Lung (tissue), 12 donors: ENCODE measurements around the gene CEP70. TPM values are rescaled to one million over a fixed set of nuclear protein-coding genes. Genes with fewer than 3 reads are reported as not detected.

Experiments used
- ATAC-seq: fragments of 200-7000 bp; cut with Tn5 transposase; one replicate; pipeline ENCODE4 v1.9.1; 2020; ENCODE audit warnings: moderate number of reproducible peaks; ENCODE audit not compliant: insufficient read depth, low FRiP score
- DNase-seq, 3 donors: peaks; one replicate each; pipeline ENCODE4 v3.0.0-alpha.2; 2013 to 2017
- H3K27ac ChIP-seq, 2 donors: one replicate each; pipeline ENCODE4 v1.5.1; 2013; ENCODE audit warnings: mild to moderate bottlenecking in 2 of 2, moderate library complexity in 2 of 2, control low read depth in 1 of 2, inconsistent platforms in 1 of 2, low read depth in 1 of 2, low read length in 1 of 2
- H3K27me3 ChIP-seq, 3 donors: one replicate each; pipeline ENCODE4 v1.5.1; 2013; ENCODE audit warnings: low read length in 2 of 3; ENCODE audit not compliant: control insufficient read depth in 3 of 3, insufficient read depth in 3 of 3
- H3K36me3 ChIP-seq, 4 donors: one replicate each; pipeline ENCODE4 v1.5.1; 2013; ENCODE audit warnings: low read length in 4 of 4, mild to moderate bottlenecking in 1 of 4, moderate library complexity in 1 of 4; ENCODE audit not compliant: control insufficient read depth in 4 of 4, insufficient read depth in 4 of 4
- H3K4me1 ChIP-seq, 5 donors: one replicate each; pipeline ENCODE4 v1.5.1; 2013; ENCODE audit warnings: low read length in 5 of 5, mild to moderate bottlenecking in 2 of 5, moderate library complexity in 1 of 5; ENCODE audit not compliant: control insufficient read depth in 5 of 5, insufficient read depth in 5 of 5
- H3K4me3 ChIP-seq: one replicate; pipeline ENCODE4 v1.5.1; 2013; ENCODE audit warnings: mild to moderate bottlenecking, control low read depth, moderate library complexity
- H3K9ac ChIP-seq, 2 donors: one replicate each; pipeline ENCODE4 v1.5.1; 2013; ENCODE audit warnings: low read length in 2 of 2, control low read depth in 1 of 2; ENCODE audit not compliant: insufficient read depth in 1 of 2
- H3K9me3 ChIP-seq, 4 donors: one replicate each; pipeline ENCODE4 v1.5.1; 2013; ENCODE audit warnings: low read length in 3 of 4, mild to moderate bottlenecking in 1 of 4, moderate library complexity in 1 of 4; ENCODE audit not compliant: control insufficient read depth in 4 of 4, insufficient read depth in 3 of 4
- WGBS, 2 donors: extraction: QIAGEN DNeasy Blood & Tissue Kit; methylation state at CpG; one replicate each; pipeline ENCODE4 v1.1.7; 2013; 5-methylcytosine and 5-hydroxymethylcytosine counted together
- polyA plus RNA-seq, 2 donors: library from polyadenylated mRNA; stranded (reverse); fragments of 200-250 nt; gene quantifications; one replicate each; pipeline ENCODE4 v1.2.1, GENCODE V29; 2013
- total RNA-seq, 2 donors: library from RNA; depleted of rRNA in 1 of 2; stranded (reverse); fragments of >200 nt in 1 of 2; gene quantifications; one replicate each; pipeline ENCODE4 v1.2.1, GENCODE V29; 2014 to 2021
- TF ChIP-seq, protein P1 (sequence below): IDR thresholded peaks from 2 replicates; pipeline ENCODE4 v1.5.1; 2012; ENCODE audit warnings: mild to moderate bottlenecking; ENCODE audit errors: control extremely low read depth, extremely low read depth
- donor health status: control.
- donor health status: control.
- donor health status: Bipolar disorder and iron deficiency.
- donor health status: healthy.
- donor health status: DM: yes; HTN: yes; CAD: no.

The CEP70 gene
- total and polyA plus RNA-seq, 4 donors: 19.5 to 137 (median 32.5) TPM

DNA sequence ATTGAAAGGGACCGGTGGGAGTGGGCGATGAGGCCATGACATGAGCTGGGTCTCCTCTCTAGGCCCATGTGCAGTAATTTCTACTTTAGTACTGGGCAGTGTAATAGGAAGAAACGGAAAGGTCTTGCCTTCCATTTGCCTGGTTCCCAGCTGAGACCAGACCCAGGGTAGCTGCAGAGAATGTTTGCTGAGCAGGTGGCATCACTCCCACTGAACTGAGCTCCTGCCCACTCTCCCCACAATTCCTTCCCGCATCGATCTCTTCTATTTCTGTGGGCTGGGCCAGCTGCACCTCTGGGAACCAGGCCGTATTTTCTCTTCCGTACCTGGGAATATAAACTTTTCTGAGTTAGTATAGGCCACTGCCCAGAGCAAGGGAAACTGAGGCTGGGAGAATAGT is 143.9 kb downstream of the CEP70 start:
- WGBS, 2 donors: 95 to 97% methylated on average over 7 of the region's 7 CpGs
- DNase-seq (no peak), ATAC-seq (no peak)
- Histone ChIP-seq H3K27ac (no peak overlapping the region), H3K9me3 (no peaks in the 10 kb centered on the region), H3K4me3 (no peak overlapping the region), H3K9ac (no peak overlapping the region), H3K27me3 (no peaks in the 10 kb centered on the region), H3K36me3 (no peaks in the 10 kb centered on the region), H3K4me1 (peaks cover 0 to 2% (median 0%) of the 10 kb centered on the region in 5 donors)
- TF ChIP-seq, protein P1, sequence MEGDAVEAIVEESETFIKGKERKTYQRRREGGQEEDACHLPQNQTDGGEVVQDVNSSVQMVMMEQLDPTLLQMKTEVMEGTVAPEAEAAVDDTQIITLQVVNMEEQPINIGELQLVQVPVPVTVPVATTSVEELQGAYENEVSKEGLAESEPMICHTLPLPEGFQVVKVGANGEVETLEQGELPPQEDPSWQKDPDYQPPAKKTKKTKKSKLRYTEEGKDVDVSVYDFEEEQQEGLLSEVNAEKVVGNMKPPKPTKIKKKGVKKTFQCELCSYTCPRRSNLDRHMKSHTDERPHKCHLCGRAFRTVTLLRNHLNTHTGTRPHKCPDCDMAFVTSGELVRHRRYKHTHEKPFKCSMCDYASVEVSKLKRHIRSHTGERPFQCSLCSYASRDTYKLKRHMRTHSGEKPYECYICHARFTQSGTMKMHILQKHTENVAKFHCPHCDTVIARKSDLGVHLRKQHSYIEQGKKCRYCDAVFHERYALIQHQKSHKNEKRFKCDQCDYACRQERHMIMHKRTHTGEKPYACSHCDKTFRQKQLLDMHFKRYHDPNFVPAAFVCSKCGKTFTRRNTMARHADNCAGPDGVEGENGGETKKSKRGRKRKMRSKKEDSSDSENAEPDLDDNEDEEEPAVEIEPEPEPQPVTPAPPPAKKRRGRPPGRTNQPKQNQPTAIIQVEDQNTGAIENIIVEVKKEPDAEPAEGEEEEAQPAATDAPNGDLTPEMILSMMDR: no peak

DNA sequence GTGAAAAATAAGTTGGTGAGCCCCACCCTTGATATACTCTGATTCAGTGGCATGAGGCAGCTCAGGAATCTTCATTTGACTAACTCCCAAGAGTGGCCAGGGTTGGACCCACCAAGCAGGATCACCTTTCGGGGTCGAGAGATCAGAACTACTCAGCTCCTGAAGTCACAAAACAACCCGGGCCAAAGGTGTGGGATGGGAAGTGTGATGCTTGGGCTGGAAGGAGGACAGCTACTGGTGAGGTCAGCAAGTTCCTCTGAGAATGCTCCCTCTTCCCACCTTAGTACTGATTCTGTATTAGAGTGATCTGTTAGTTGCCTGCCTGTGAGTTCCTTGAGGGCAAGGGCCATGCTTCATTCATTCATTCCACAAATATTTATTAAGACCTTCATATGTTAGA is 144.6 kb downstream of the CEP70 start:
- Histone ChIP-seq H3K27me3 (no peaks in the 10 kb centered on the region), H3K9ac (no peak overlapping the region), H3K27ac (no peak overlapping the region), H3K36me3 (no peaks in the 10 kb centered on the region), H3K9me3 (no peaks in the 10 kb centered on the region), H3K4me1 (peaks cover 0 to 5% (median 0%) of the 10 kb centered on the region in 5 donors), H3K4me3 (no peak overlapping the region)
- DNase-seq (no peak), ATAC-seq (no peak)
- 91 to 94% methylated on average over 3 of the region's 3 CpGs for WGBS, 2 donors
- TF ChIP-seq, protein P1: no peak

DNA sequence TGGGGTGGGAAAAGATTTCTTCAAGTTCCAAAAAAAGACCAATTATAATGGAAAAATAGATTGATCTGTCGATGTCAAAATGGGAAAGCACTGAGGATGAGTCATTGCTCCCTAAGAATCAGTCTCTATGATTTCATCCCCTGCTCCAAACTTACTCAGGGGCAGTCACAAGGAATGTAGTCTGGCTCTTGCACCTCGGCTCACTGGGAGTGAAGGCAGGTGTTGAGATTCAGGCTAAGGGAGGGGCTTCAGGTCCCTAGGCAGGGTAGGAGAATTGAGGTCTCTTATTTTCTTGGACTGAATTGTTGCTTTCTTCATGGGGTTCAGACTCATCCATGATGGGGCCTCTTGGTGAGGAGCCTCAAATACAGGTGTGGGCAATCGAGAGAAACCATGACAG is 145.4 kb downstream of the CEP70 start:
- Histone ChIP-seq H3K36me3 (no peaks in the 10 kb centered on the region), H3K27me3 (no peaks in the 10 kb centered on the region), H3K4me1 (peaks cover 0 to 12% (median 0%) of the 10 kb centered on the region in 5 donors), H3K27ac (no peak overlapping the region), H3K4me3 (no peak overlapping the region), H3K9ac (no peak overlapping the region), H3K9me3 (no peaks in the 10 kb centered on the region)
- WGBS, 2 donors: 73 to 86% methylated on average over 3 of the region's 3 CpGs
- TF ChIP-seq, protein P1: no peak
- DNase-seq: no peak
- ATAC-seq: no peak

DNA sequence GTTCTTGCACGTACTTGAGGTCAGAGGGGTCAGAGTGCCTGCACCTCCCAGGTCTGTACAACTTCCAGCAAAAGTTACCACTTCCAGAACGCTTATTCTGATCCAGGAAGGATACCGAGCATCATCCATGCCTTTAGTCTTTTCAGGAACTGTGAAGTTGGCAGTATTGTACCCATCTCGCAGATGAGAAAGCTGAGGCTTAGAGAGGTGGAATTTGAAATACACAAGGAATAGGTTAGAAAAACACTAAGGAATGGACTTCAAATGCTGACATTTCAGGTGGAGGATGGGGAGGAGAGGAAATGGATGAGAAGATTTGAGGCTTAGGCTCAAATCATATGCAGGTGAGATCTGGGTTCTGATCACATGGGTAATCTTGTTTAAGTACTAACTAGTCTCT is 148.4 kb downstream of the CEP70 start:
- Histone ChIP-seq H3K36me3 (no peaks in the 10 kb centered on the region), H3K4me1 (peaks cover 0 to 38% (median 3%) of the 10 kb centered on the region in 5 donors), H3K27me3 (no peaks in the 10 kb centered on the region), H3K27ac (peak overlapping the region in 1 of 2 donors; percentile 5), H3K9ac (no peak overlapping the region), H3K9me3 (no peaks in the 10 kb centered on the region), H3K4me3 (no peak overlapping the region)
- 90 to 94% methylated on average over 4 of the region's 4 CpGs for WGBS, 2 donors
- ATAC-seq: no peak
- TF ChIP-seq, protein P1: no peak
- no peak for DNase-seq
